Measurements from ENCODE around the gene TMCC3.

- TF ChIP-seq BCL11A (tag by site-specific recombination; IDR thresholded peaks at IDR 0.05; ENCODE audit: low read depth) (no peak), CTCF (tag by site-specific recombination; IDR thresholded peaks at IDR 0.05) (no peak), ZNF677 (tag by site-specific recombination; IDR thresholded peaks at IDR 0.05) (no peak), KLF7 (tag by site-specific recombination; IDR thresholded peaks at IDR 0.05; ENCODE audit: borderline replicate concordance) (no peak), ZNF626 (tag by site-specific recombination; IDR thresholded peaks at IDR 0.05) (no peak), ZNF610 (tag by site-specific recombination; IDR thresholded peaks at IDR 0.05; ENCODE audit: borderline replicate concordance) (no peak), PATZ1 (tag by site-specific recombination; IDR thresholded peaks at IDR 0.05) (no peak), KLF16 (tag by site-specific recombination; IDR thresholded peaks at IDR 0.05) (no peak), ZBTB1 (tag by site-specific recombination; IDR thresholded peaks at IDR 0.05) (no peak), ZNF580 (tag by site-specific recombination; IDR thresholded peaks at IDR 0.05) (no peak), ZNF175 (tag by site-specific recombination; IDR thresholded peaks at IDR 0.05) (no peak), ZBTB49 (tag by site-specific recombination; IDR thresholded peaks at IDR 0.05; ENCODE audit: low read depth) (no peak)
- TF ChIP-seq, protein P1, sequence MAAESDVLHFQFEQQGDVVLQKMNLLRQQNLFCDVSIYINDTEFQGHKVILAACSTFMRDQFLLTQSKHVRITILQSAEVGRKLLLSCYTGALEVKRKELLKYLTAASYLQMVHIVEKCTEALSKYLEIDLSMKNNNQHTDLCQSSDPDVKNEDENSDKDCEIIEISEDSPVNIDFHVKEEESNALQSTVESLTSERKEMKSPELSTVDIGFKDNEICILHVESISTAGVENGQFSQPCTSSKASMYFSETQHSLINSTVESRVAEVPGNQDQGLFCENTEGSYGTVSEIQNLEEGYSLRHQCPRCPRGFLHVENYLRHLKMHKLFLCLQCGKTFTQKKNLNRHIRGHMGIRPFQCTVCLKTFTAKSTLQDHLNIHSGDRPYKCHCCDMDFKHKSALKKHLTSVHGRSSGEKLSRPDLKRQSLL (tag by site-specific recombination; IDR thresholded peaks at IDR 0.05) = no peak
- TF ChIP-seq, protein P2, sequence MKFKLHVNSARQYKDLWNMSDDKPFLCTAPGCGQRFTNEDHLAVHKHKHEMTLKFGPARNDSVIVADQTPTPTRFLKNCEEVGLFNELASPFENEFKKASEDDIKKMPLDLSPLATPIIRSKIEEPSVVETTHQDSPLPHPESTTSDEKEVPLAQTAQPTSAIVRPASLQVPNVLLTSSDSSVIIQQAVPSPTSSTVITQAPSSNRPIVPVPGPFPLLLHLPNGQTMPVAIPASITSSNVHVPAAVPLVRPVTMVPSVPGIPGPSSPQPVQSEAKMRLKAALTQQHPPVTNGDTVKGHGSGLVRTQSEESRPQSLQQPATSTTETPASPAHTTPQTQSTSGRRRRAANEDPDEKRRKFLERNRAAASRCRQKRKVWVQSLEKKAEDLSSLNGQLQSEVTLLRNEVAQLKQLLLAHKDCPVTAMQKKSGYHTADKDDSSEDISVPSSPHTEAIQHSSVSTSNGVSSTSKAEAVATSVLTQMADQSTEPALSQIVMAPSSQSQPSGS (tag by site-specific recombination; IDR thresholded peaks at IDR 0.05; ENCODE audit: low read depth) = no peak
Measured at GRCh38 chr12:94550964-94551363, 99.4 kb downstream of the TMCC3 start.
